Gastrocnemius medialis (tissue), 4 donors: ENCODE data around the gene VWA1. TPM values are rescaled to one million over a fixed set of nuclear protein-coding genes. Genes with fewer than 3 reads are reported as not detected.
"Not testable (repeated sequence)": the region's sequence is repeated elsewhere in the genome, so short reads cannot be mapped to it uniquely, and the experiment has no call there.

Experiments
- ATAC-seq, 2 donors: fragments of 150-250 bp; one replicate each; pipeline ENCODE4 v1.9.1; 2016
- DNase-seq, 2 donors: peaks; one replicate each; pipeline ENCODE4 v3.0.0-alpha.2; 2019
- H3K27ac ChIP-seq, 4 donors: fragments of 200-600 bp; sonication (generic); 1 replicate in 1 of 4; 2 replicates in 3 of 4; pipeline ENCODE4 v1.5.1; 2016 to 2018; ENCODE audit warnings: mild to moderate bottlenecking in 2 of 4, moderate library complexity in 1 of 4
- H3K27me3 ChIP-seq, 3 donors: fragments of 200-600 bp; sonication (generic) in 2 of 3; 1 replicate in 1 of 3; 2 replicates in 2 of 3; pipeline versions ENCODE4 v1.5.1 to v1.6.0; 2016 to 2019; ENCODE audit warnings: mild to moderate bottlenecking in 1 of 3, moderate library complexity in 1 of 3
- H3K36me3 ChIP-seq, 2 donors: fragments of 200-600 bp; sonication (generic) in 1 of 2; one replicate each; pipeline ENCODE4 v1.5.1; 2017 to 2018
- H3K4me1 ChIP-seq, 2 donors: fragments of 200-600 bp; sonication (generic) in 1 of 2; one replicate each; pipeline ENCODE4 v1.5.1; 2016 to 2017; ENCODE audit warnings: mild to moderate bottlenecking in 2 of 2
- H3K4me3 ChIP-seq, 4 donors: fragments of 200-600 bp; sonication (generic) in 3 of 4; 1 replicate in 1 of 4; 2 replicates in 3 of 4; pipeline ENCODE4 v1.5.1; 2016 to 2019; ENCODE audit warnings: mild to moderate bottlenecking in 2 of 4
- H3K9me3 ChIP-seq, 3 donors: fragments of 200-600 bp; sonication (generic) in 2 of 3; 1 replicate in 1 of 3; 2 replicates in 2 of 3; pipeline ENCODE4 v1.5.1; 2016 to 2019
- CTCF ChIP-seq, 5 experiments: fragments of 450-650 bp in 3 of 5; fragments of 200-600 bp in 2 of 5; sonication (generic) in 2 of 5; IDR thresholded peaks in 4 of 5; conservative IDR thresholded peaks in 1 of 5; 1 replicate in 4 of 5; 2 replicates in 1 of 5; pipeline ENCODE4 v1.5.1; 2016 to 2019; ENCODE audit warnings: antibody characterized with exemption in 5 of 5, mild to moderate bottlenecking in 3 of 5, moderate library complexity in 3 of 5
- POLR2A ChIP-seq, 2 donors: fragments of 450-650 bp; IDR thresholded peaks; one replicate each; pipeline ENCODE4 v1.6.1; 2017; ENCODE audit warnings: antibody characterized with exemption in 2 of 2, mild to moderate bottlenecking in 2 of 2, moderate library complexity in 2 of 2
- in situ Hi-C, 4 donors: fragments of 200-750 bp; cut with MboI; loops; one replicate each; pipeline versions ENCODE4 v1.15.0 to v1.8.0; 2017; ENCODE audit warnings: low sequenced_read_pairs in 4 of 4
- intact Hi-C: fragments of 100-400 bp; cut with DNase I; formaldehyde crosslinking; loops from one replicate; pipeline ENCODE4 v1.15.1; 2023; ENCODE audit warnings: low total_unique reads
- total RNA-seq, 4 donors: library from RNA; depleted of rRNA; stranded (reverse); fragments of >200 nt; gene quantifications; one replicate each; pipeline versions ENCODE4 v1.1.0 to v1.2.3, GENCODE V29; 2016

VWA1 gene
- total RNA-seq, 4 donors from 2014 or later = 2.1 to 8.3 (median 6.0) TPM

DNA sequence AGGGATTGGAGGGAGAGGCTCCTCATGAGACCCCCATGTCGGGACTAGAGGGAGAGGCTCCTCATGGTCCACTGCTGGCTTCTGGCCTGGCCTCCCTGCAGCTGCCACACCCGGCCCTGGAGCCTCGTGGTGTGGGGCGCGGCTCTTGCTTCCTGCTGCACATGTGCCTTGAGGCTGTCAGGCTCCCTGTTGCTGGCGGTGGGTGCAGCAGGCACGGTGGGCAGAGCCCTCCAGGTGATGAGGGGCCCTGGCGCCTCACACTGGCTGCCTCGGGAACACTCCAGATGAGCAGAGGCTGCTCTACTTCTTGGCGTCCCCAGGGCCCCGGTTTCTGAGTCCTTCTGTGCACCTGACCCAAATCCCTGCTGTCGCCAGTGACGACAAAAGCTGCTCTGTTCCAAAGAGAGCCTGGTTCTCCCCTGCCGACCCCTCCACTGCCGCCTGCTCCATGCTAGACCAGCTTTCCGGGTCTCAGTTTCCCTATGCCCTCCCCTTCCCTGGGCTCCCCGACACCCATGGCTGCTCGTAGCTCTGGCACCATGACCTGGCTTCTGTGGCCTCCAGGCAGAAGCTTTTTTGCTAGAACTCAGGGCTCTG is 26.3 kb downstream of the VWA1 start:
- Histone ChIP-seq H3K27me3 (no peaks in the 10 kb centered on the region), H3K4me1 (no peaks in the 10 kb centered on the region), H3K27ac (no peak overlapping the region), H3K9me3 (no peaks in the 10 kb centered on the region), H3K36me3 (no peaks in the 10 kb centered on the region), H3K4me3 (no peak overlapping the region)
- in situ Hi-C loops = no loop called here
- ATAC-seq (no peak), DNase-seq (no peak)
- intact Hi-C loops = no loop called here
- TF ChIP-seq POLR2A (IDR thresholded peaks at IDR 0.05) (no peak), CTCF (IDR thresholded peaks at IDR 0.05 in 4 of 5, conservative IDR thresholded peaks at IDR 0.05 in 1 of 5) (no peak)

- Histone ChIP-seq H3K36me3 (no peaks in the 10 kb centered on the region), H3K9me3 (no peaks in the 10 kb centered on the region), H3K4me1 (no peaks in the 10 kb centered on the region), H3K27ac (no peak overlapping the region), H3K27me3 (no peaks in the 10 kb centered on the region), H3K4me3 (no peak overlapping the region)
- no peak for DNase-seq
- TF ChIP-seq POLR2A (IDR thresholded peaks at IDR 0.05) = no peak
- no peak for TF ChIP-seq CTCF (IDR thresholded peaks at IDR 0.05 in 4 of 5, conservative IDR thresholded peaks at IDR 0.05 in 1 of 5)
- intact Hi-C loops (no loop called here), in situ Hi-C loops (no loop called here)
- no peak for ATAC-seq
Measured at GRCh38 chr1:1462318-1462966, 27.0 kb downstream of the VWA1 start.

DNA sequence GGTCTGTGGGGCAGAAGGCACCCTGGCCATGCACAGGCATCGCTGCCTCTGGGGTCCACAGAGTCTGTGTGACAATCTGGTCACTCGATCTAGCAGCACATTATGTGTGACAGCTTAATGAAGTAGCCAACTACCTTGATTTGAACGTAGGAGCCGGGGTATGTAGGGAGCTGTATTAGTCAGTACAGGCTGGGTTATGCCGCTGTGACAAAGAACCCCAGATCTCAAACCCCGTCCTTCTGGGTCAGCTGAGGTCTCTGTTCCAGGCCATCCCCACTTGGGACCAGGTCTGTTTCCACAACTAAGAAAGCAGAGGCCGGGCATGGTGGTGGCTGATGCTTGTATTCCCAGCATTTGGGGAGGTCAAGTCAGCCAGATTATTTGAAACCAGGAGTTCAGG is 27.8 kb downstream of the VWA1 start:
- in situ Hi-C loops = no loop called here
- DNase-seq = no peak

GRCh38 chr1:1468196-1468985 is 32.9 kb downstream of the VWA1 start:
- intact Hi-C loops, ATAC-seq, H3K27me3 ChIP-seq, H3K36me3 ChIP-seq, H3K9me3 ChIP-seq, DNase-seq, in situ Hi-C loops, H3K27ac ChIP-seq, H3K4me3 ChIP-seq: not testable (repeated sequence)
- H3K4me1 ChIP-seq = peaks cover 9 to 20% of the 10 kb centered on the region in 2 donors

More for the DNA sequence above, 27.8 kb downstream of the VWA1 start:
- intact Hi-C loops = no loop called here
- ATAC-seq = no peak
- no peaks in the 10 kb centered on the region for H3K27me3 ChIP-seq
- no peak for TF ChIP-seq CTCF (IDR thresholded peaks at IDR 0.05 in 4 of 5, conservative IDR thresholded peaks at IDR 0.05 in 1 of 5)
- TF ChIP-seq POLR2A (IDR thresholded peaks at IDR 0.05) = no peak
- no peaks in the 10 kb centered on the region for H3K36me3 ChIP-seq
- H3K27ac ChIP-seq = no peak overlapping the region
- H3K9me3 ChIP-seq = no peaks in the 10 kb centered on the region
- H3K4me3 ChIP-seq = no peak overlapping the region
- no peaks in the 10 kb centered on the region for H3K4me1 ChIP-seq
